T-helper 17 cell (primary cell): ENCODE results near the gene GDA. TPM values are rescaled to one million over a fixed set of nuclear protein-coding genes. Genes with fewer than 3 reads are reported as not detected.

Experiments
- ATAC-seq: fragments of 150-1000 bp; cut with Tn5 transposase; 2 replicates; pipeline ENCODE4 v1.10.0; 2021; ENCODE audit warnings: mild to moderate bottlenecking, moderate library complexity
- DNase-seq, 3 donors: peaks; one replicate each; pipeline versions ENCODE4 v3.0.0 to v3.0.0-alpha.2; 2020 to 2021
- H3K9me3 ChIP-seq: one replicate; pipeline ENCODE4 v1.7.0; 2013; ENCODE audit warnings: low read length, mild to moderate bottlenecking; ENCODE audit not compliant: control insufficient read depth, poor library complexity, severe bottlenecking
- H3K27ac Mint-ChIP-seq: one replicate; pipeline ENCODE4 v1.8.0; 2022; ENCODE audit warnings: mild to moderate bottlenecking, moderate library complexity, mixed read lengths
- H3K27me3 Mint-ChIP-seq: one replicate; pipeline ENCODE4 v1.8.0; 2022; ENCODE audit warnings: mixed read lengths
- H3K36me3 Mint-ChIP-seq: one replicate; pipeline ENCODE4 v1.8.0; 2022; ENCODE audit warnings: low read depth, mixed read lengths
- H3K4me1 Mint-ChIP-seq: one replicate; pipeline ENCODE4 v1.8.0; 2022; ENCODE audit warnings: mild to moderate bottlenecking, mixed read lengths
- H3K4me3 Mint-ChIP-seq: one replicate; pipeline ENCODE4 v1.8.0; 2022; ENCODE audit warnings: mild to moderate bottlenecking, moderate library complexity, mixed read lengths
- total RNA-seq, 4 donors: library from RNA in 2 of 4; stranded (reverse) in 2 of 4; gene quantifications; one replicate each; pipeline ENCODE4 v1.2.3 and lab custom pipeline; 2022 to 2026

Gene GDA
- total RNA-seq, 2 donors from 2014 or later: not detected

DNA sequence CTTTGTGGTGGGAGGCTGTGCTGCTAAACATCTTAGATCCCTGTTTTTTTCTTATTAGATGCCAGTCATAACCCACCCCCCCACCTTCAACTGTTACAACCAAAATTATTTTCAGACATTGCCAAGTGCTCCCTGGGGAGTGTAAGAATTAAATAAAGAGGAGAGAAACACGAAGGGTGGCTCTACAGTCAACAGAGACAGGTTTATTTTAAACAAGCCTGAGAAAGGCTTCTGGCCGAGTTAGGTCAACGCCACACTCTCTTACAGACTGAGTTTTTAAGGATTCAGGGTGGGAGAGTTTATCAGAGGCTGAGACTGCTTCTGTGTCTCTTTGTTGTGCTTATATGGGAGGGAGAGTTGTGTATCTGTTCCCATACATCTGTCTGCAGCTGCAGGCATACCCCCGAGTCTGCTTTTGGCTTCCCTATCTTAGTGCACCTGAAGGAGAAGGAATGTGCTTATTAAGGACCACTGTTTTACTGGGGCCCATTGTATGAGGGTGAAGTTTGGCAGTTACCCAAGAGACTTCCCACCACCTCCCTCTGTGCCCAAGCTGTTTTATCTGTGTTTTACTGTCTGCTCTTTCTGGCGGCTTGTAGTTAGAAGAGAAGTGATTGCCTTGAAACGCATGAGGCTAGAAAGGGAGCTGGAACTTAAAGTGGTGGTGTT lies 11.4 kb upstream of the GDA start:
- H3K9me3 ChIP-seq: no peaks in the 10 kb centered on the region
- H3K27me3 Mint-ChIP-seq: peaks cover 36% of the 10 kb centered on the region
- H3K4me1 Mint-ChIP-seq: no peaks in the 10 kb centered on the region
- ATAC-seq: no peak
- H3K4me3 Mint-ChIP-seq: no peak overlapping the region
- H3K27ac Mint-ChIP-seq: no peak overlapping the region
- H3K36me3 Mint-ChIP-seq: peaks cover 3% of the 10 kb centered on the region
- DNase-seq: no peak

DNA sequence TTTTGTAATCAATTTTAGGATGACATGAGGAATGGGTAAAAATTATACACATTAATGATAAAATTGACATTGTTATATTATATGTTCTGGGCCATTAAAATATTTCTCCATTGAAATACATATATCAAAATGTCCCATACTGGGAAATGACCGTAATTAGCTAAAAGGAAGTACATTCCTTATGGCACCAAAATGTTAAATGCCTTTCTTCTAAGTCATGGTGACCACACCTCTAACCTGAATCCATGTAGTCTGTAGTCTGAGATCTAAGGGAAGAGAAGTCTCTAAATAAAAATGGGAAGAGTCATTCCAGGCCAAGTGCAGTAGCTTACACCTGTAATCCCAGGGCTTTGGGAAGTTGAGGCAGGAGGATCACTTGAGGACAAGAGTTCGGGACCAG lies 10.0 kb upstream of the GDA start:
- no peak overlapping the region for H3K27ac Mint-ChIP-seq
- DNase-seq (no peak), ATAC-seq (no peak)
- no peaks in the 10 kb centered on the region for H3K9me3 ChIP-seq
- peaks cover 3% of the 10 kb centered on the region for H3K36me3 Mint-ChIP-seq
- H3K4me1 Mint-ChIP-seq: no peaks in the 10 kb centered on the region
- peaks cover 36% of the 10 kb centered on the region for H3K27me3 Mint-ChIP-seq
- no peak overlapping the region for H3K4me3 Mint-ChIP-seq

GRCh38 chr9:72140586-72140985 lies 8.7 kb upstream of the GDA start:
- no peak overlapping the region for H3K27ac Mint-ChIP-seq
- H3K36me3 Mint-ChIP-seq: peaks cover 3% of the 10 kb centered on the region
- DNase-seq (no peak), ATAC-seq (no peak)
- no peaks in the 10 kb centered on the region for H3K9me3 ChIP-seq
- no peaks in the 10 kb centered on the region for H3K4me1 Mint-ChIP-seq
- H3K27me3 Mint-ChIP-seq: peaks cover 45% of the 10 kb centered on the region
- no peak overlapping the region for H3K4me3 Mint-ChIP-seq

- ATAC-seq (no peak), DNase-seq (no peak)
- H3K4me3 Mint-ChIP-seq: no peak overlapping the region
- H3K36me3 Mint-ChIP-seq: peaks cover 3% of the 10 kb centered on the region
- H3K9me3 ChIP-seq: no peaks in the 10 kb centered on the region
- H3K27me3 Mint-ChIP-seq: peaks cover 45% of the 10 kb centered on the region
- no peaks in the 10 kb centered on the region for H3K4me1 Mint-ChIP-seq
- no peak overlapping the region for H3K27ac Mint-ChIP-seq
These were observed 7.8 kb upstream of the GDA start for GRCh38 chr9:72141484-72141883.

- Mint-ChIP-seq H3K27ac (no peak overlapping the region), H3K4me3 (no peak overlapping the region), H3K27me3 (peaks cover 51% of the 10 kb centered on the region), H3K36me3 (peaks cover 3% of the 10 kb centered on the region), H3K4me1 (no peaks in the 10 kb centered on the region)
- DNase-seq: no peak
- no peaks in the 10 kb centered on the region for H3K9me3 ChIP-seq
- ATAC-seq: no peak
These were observed 4.3 kb upstream of the GDA start for GRCh38 chr9:72144756-72145492.

DNA sequence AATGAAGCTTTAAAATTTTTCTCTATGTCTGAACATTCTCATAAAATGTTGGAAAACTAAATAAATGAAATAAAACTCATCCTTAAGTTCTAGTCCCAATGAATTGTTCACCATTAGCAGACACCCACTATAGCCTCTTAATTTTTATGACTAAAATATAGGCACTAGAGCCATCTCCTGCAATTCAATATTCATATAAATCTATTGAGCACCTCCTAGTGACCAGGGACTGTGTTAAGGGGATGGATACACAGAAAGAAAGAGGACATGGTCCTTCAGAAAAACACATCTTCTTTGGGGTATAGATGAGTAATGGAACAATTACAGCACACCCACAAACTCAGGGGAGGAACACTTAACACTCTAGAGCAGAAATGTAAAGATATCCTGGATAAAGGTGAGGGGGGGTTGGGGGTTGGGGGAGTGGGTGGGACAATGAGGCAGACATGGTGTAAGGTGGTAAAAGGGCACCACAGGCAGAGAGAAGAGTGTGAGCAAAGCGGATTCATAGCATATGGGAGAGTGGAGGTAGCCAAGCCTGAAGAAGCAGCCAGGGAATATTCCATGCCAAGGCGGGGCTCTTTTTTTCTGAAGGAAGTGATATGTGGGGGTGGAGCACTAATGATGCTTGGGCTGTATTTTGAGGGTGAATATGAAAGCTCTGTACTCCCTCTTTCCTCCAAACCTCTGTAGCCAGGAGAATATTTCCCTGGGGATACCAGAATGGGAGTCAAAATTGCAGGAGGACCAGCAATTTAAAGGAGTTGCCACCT lies 3.3 kb upstream of the GDA start:
- Mint-ChIP-seq H3K4me3 (no peak overlapping the region), H3K36me3 (no peaks in the 10 kb centered on the region), H3K27ac (no peak overlapping the region), H3K4me1 (no peaks in the 10 kb centered on the region), H3K27me3 (peaks cover 52% of the 10 kb centered on the region)
- ATAC-seq (no peak), DNase-seq (no peak)
- no peaks in the 10 kb centered on the region for H3K9me3 ChIP-seq

GRCh38 chr9:72147676-72148075 lies 1.6 kb upstream of the GDA start:
- ATAC-seq (no peak), DNase-seq (no peak)
- no peaks in the 10 kb centered on the region for H3K36me3 Mint-ChIP-seq
- no peaks in the 10 kb centered on the region for H3K9me3 ChIP-seq
- H3K27ac Mint-ChIP-seq: no peak overlapping the region
- peaks cover 43% of the 10 kb centered on the region for H3K27me3 Mint-ChIP-seq
- H3K4me1 Mint-ChIP-seq: no peaks in the 10 kb centered on the region
- no peak overlapping the region for H3K4me3 Mint-ChIP-seq

DNA sequence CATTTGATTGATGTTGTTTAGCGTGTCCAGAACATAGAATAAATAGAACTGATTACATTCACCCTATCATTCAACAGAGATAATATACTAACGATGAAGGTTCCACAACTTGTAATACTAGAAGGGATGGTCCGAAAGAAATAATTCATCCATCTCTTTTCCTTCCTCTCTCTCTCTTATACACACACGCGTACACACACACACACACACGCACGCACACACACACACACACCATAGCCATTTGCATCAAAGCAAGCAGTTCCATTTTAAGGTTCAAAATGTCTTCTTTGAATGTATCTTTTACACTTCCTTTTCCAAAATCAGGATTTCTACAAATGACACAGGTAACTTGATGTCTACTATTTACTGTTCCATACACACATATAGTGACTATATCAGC lies 887 bp downstream of the GDA start:
- DNase-seq: no peak
- H3K27ac Mint-ChIP-seq: no peak overlapping the region
- H3K36me3 Mint-ChIP-seq: no peaks in the 10 kb centered on the region
- no peaks in the 10 kb centered on the region for H3K9me3 ChIP-seq
- H3K4me3 Mint-ChIP-seq: no peak overlapping the region
- no peak for ATAC-seq
- peaks cover 39% of the 10 kb centered on the region for H3K27me3 Mint-ChIP-seq
- no peaks in the 10 kb centered on the region for H3K4me1 Mint-ChIP-seq

DNA sequence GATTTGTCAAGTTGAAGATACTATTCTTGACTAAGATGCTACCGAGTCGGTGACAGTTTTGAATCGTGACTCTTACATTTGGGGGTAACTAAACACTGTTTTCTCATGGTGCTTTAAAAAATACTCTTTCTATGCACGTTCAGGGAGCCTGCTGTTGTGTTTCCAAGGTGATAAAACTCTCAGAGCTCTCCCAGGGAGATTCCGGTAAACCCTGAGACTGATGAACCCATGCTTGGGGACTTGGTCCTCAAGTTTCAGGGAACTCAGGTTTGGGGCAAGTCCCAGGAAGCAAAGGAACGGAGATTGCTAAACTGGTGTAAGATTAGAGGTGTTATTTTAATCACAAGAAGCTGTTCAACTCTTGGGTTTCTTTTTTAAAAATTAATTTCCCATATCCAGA lies 1.4 kb downstream of the GDA start:
- Mint-ChIP-seq H3K4me1 (no peaks in the 10 kb centered on the region), H3K27me3 (peaks cover 34% of the 10 kb centered on the region), H3K36me3 (no peaks in the 10 kb centered on the region), H3K27ac (no peak overlapping the region), H3K4me3 (no peak overlapping the region)
- no peak for ATAC-seq
- DNase-seq: no peak
- H3K9me3 ChIP-seq: no peaks in the 10 kb centered on the region

DNA sequence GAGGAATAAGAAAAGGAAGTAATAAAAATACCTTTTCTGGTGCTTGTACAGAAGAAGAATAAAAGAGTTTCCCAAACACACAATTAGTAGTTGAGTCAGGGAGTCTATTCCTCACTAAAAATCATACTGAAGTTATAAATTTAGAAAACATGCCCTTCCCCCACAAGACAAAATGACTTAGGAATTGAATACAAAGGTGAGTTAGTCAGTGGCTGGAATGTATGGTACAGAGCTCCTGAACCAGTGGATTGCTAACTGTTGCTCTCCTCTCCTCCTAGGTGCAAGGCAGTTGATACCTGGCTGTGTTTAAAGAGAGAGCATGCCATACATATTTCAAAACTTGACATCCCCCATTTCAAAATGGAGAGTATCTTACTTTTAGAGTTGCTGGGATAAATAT lies 1.9 kb downstream of the GDA start:
- Mint-ChIP-seq H3K4me1 (no peaks in the 10 kb centered on the region), H3K27me3 (peaks cover 34% of the 10 kb centered on the region), H3K36me3 (no peaks in the 10 kb centered on the region), H3K27ac (no peak overlapping the region), H3K4me3 (no peak overlapping the region)
- no peaks in the 10 kb centered on the region for H3K9me3 ChIP-seq
- no peak for ATAC-seq
- no peak for DNase-seq

DNA sequence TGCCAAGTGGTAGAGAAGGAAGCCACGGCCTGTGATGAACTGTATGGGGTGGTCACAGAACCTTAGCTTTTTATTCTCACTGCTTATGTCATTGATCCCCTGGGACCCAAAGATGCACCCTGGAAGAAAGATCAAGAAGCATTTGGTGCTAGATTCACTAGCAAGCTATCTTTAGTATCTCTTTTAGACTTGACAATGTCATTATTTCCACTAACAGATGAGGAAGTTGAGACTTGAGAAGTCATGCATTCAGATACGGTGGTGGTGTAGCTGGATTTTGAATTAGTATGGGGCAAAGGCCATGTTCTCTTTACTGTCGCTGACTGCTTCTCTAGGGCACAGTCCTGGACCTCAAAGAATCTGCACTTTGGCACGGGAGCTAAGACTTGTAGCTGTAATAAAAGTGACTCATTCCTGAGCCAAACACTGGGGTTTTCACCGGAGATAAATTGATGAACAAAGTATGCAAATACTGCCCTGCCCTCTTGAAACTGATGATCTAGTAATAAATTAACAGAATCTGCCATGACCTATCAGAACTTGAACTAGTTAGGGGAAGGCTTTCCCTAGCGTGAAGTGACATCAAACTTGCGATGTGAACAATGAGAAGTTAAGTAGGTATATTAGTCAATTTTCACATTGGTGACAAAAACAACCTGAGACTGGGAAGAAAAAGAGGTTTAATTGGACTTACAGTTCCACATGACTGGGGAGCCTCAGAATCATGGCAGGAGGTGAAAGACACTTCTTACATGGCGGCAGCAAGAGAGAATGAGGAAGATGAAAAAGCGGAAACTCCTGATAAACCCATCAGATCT lies 5.4 kb downstream of the GDA start:
- H3K9me3 ChIP-seq: no peaks in the 10 kb centered on the region
- Mint-ChIP-seq H3K27me3 (peaks cover 13% of the 10 kb centered on the region), H3K36me3 (no peaks in the 10 kb centered on the region), H3K4me3 (no peak overlapping the region), H3K27ac (no peak overlapping the region), H3K4me1 (no peaks in the 10 kb centered on the region)
- ATAC-seq: no peak
- DNase-seq: no peak

- DNase-seq: no peak
- ATAC-seq: no peak
- no peaks in the 10 kb centered on the region for H3K9me3 ChIP-seq
- Mint-ChIP-seq H3K27me3 (peaks cover 7% of the 10 kb centered on the region), H3K4me1 (no peaks in the 10 kb centered on the region), H3K36me3 (no peaks in the 10 kb centered on the region), H3K4me3 (no peak overlapping the region), H3K27ac (no peak overlapping the region)
These were observed 6.1 kb downstream of the GDA start for GRCh38 chr9:72155301-72155700.

DNA sequence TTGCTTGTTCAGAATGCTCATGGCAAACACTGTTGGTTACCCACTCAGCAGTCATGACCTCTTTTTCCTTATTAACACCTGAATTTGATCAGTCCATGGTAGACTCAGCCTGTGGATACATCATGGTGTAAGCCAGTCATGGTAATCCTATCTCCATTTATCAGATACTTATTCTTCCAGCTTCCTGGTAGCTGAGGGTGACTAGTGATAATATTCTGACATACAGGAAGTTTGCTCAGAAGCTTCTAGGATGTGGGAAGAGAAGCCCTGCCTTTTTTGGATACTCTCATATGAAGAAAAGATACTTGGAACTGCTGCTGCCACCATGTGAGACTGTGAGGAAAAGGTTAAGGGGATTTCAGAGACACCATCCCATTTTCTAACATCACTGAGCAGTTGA lies 7.3 kb downstream of the GDA start:
- ATAC-seq: no peak
- DNase-seq: no peak
- no peak overlapping the region for H3K4me3 Mint-ChIP-seq
- no peaks in the 10 kb centered on the region for H3K9me3 ChIP-seq
- no peaks in the 10 kb centered on the region for H3K4me1 Mint-ChIP-seq
- H3K36me3 Mint-ChIP-seq: no peaks in the 10 kb centered on the region
- no peak overlapping the region for H3K27ac Mint-ChIP-seq
- no peaks in the 10 kb centered on the region for H3K27me3 Mint-ChIP-seq
